ENCODE results near the gene EPHA6. TPM values are rescaled to one million over a fixed set of nuclear protein-coding genes. Genes with fewer than 3 reads are reported as not detected.
"Not testable (repeated sequence)": the region's sequence is repeated elsewhere in the genome, so short reads cannot be mapped to it uniquely, and the experiment has no call there.

The EPHA6 gene
- total RNA-seq, 2 experiments from 2014 or later: not detected

- H3K36me3 ChIP-seq (ENCODE audit: insufficient read depth, low read length): no peaks in the 10 kb centered on the region
- no peak overlapping the region for H3K4me3 ChIP-seq (ENCODE audit: low read length)
- no peak for TF ChIP-seq CTCF (IDR thresholded peaks at IDR 0.05)
- Mint-ChIP-seq H3K4me1 (ENCODE audit: low read depth) (no peaks in the 10 kb centered on the region), H3K27ac (no peak overlapping the region), H3K9me3 (peaks cover 9% of the 10 kb centered on the region), H3K4me3 (no peak overlapping the region), H3K36me3 (ENCODE audit: low read depth) (no peaks in the 10 kb centered on the region), H3K27me3 (no peaks in the 10 kb centered on the region)
- CTCF ChIA-PET: no interaction called here
- no peaks in the 10 kb centered on the region for H3K4me1 ChIP-seq (ENCODE audit: insufficient read depth, low read length)
- no peak overlapping the region for H3K27ac ChIP-seq (ENCODE audit: low read depth in 1 of 2, low read length in 2 of 2)
- DNase-seq (no peak), ATAC-seq (ENCODE audit: poor library complexity) (no peak)
- H3K9me3 ChIP-seq (ENCODE audit: control insufficient read depth in 1 of 2, insufficient read depth in 1 of 2, low read length in 2 of 2): peaks cover 0 to 7% of the 10 kb centered on the region in 2 experiments
- POLR2A ChIA-PET: no interaction called here
- H3K27me3 ChIP-seq (ENCODE audit: control insufficient read depth in 1 of 2, insufficient read depth in 2 of 2, low read length in 2 of 2): no peaks in the 10 kb centered on the region
- intact Hi-C loops (cut with DNase I, micrococcal nuclease): no loop called here
These were observed 207.4 kb downstream of the EPHA6 start for GRCh38 chr3:97021778-97022177.

GRCh38 chr3:97025612-97026011 lies 211.2 kb downstream of the EPHA6 start:
- H3K27ac ChIP-seq (ENCODE audit: low read depth in 1 of 2, low read length in 2 of 2); CTCF ChIA-PET; ATAC-seq (ENCODE audit: poor library complexity); H3K36me3 Mint-ChIP-seq (ENCODE audit: low read depth); H3K4me1 ChIP-seq (ENCODE audit: insufficient read depth, low read length); H3K9me3 ChIP-seq (ENCODE audit: control insufficient read depth in 1 of 2, insufficient read depth in 1 of 2, low read length in 2 of 2); H3K4me3 ChIP-seq (ENCODE audit: low read length); POLR2A ChIA-PET; H3K9me3 Mint-ChIP-seq; H3K36me3 ChIP-seq (ENCODE audit: insufficient read depth, low read length); H3K4me1 Mint-ChIP-seq (ENCODE audit: low read depth); DNase-seq; H3K27ac Mint-ChIP-seq; intact Hi-C loops (cut with DNase I, micrococcal nuclease); H3K27me3 ChIP-seq (ENCODE audit: control insufficient read depth in 1 of 2, insufficient read depth in 2 of 2, low read length in 2 of 2); H3K27me3 Mint-ChIP-seq; H3K4me3 Mint-ChIP-seq: not testable (repeated sequence)

GRCh38 chr3:97029972-97030371 lies 215.6 kb downstream of the EPHA6 start:
- H3K9me3 Mint-ChIP-seq: peaks cover 2% of the 10 kb centered on the region
- Histone ChIP-seq H3K36me3 (ENCODE audit: insufficient read depth, low read length) (no peaks in the 10 kb centered on the region), H3K4me1 (ENCODE audit: insufficient read depth, low read length) (no peaks in the 10 kb centered on the region), H3K27ac (ENCODE audit: low read depth in 1 of 2, low read length in 2 of 2) (no peak overlapping the region), H3K9me3 (ENCODE audit: control insufficient read depth in 1 of 2, insufficient read depth in 1 of 2, low read length in 2 of 2) (peaks cover 0 to 4% of the 10 kb centered on the region in 2 experiments), H3K27me3 (ENCODE audit: control insufficient read depth in 1 of 2, insufficient read depth in 2 of 2, low read length in 2 of 2) (no peaks in the 10 kb centered on the region), H3K4me3 (ENCODE audit: low read length) (no peak overlapping the region)
- TF ChIP-seq CTCF (IDR thresholded peaks at IDR 0.05): no peak
- H3K27ac Mint-ChIP-seq: no peak overlapping the region
- H3K4me3 Mint-ChIP-seq: no peak overlapping the region
- ATAC-seq (ENCODE audit: poor library complexity) (no peak), DNase-seq (no peak)
- no peaks in the 10 kb centered on the region for H3K36me3 Mint-ChIP-seq (ENCODE audit: low read depth)
- intact Hi-C loops (cut with DNase I, micrococcal nuclease): no loop called here
- ChIA-PET CTCF (no interaction called here), POLR2A (no interaction called here)
- H3K27me3 Mint-ChIP-seq: no peaks in the 10 kb centered on the region
- H3K4me1 Mint-ChIP-seq (ENCODE audit: low read depth): no peaks in the 10 kb centered on the region

- Histone ChIP-seq H3K27me3 (ENCODE audit: control insufficient read depth in 1 of 2, insufficient read depth in 2 of 2, low read length in 2 of 2) (no peaks in the 10 kb centered on the region), H3K36me3 (ENCODE audit: insufficient read depth, low read length) (no peaks in the 10 kb centered on the region), H3K4me3 (ENCODE audit: low read length) (no peak overlapping the region), H3K4me1 (ENCODE audit: insufficient read depth, low read length) (no peaks in the 10 kb centered on the region), H3K27ac (ENCODE audit: low read depth in 1 of 2, low read length in 2 of 2) (no peak overlapping the region), H3K9me3 (ENCODE audit: control insufficient read depth in 1 of 2, insufficient read depth in 1 of 2, low read length in 2 of 2) (no peaks in the 10 kb centered on the region)
- DNase-seq (no peak), ATAC-seq (ENCODE audit: poor library complexity) (no peak)
- no peaks in the 10 kb centered on the region for H3K27me3 Mint-ChIP-seq
- CTCF ChIA-PET: no interaction called here
- intact Hi-C loops (cut with DNase I, micrococcal nuclease): no loop called here
- no peak overlapping the region for H3K4me3 Mint-ChIP-seq
- H3K36me3 Mint-ChIP-seq (ENCODE audit: low read depth): no peaks in the 10 kb centered on the region
- no peaks in the 10 kb centered on the region for H3K4me1 Mint-ChIP-seq (ENCODE audit: low read depth)
- TF ChIP-seq CTCF (IDR thresholded peaks at IDR 0.05): no peak
- H3K27ac Mint-ChIP-seq: no peak overlapping the region
- POLR2A ChIA-PET: interaction anchor here (0.6 kb wide), 1 partner anchor 8 kb away, joined by 3 read pairs; no protein-coding TSS in a partner anchor
- H3K9me3 Mint-ChIP-seq: no peaks in the 10 kb centered on the region
These were observed 223.0 kb downstream of the EPHA6 start for GRCh38 chr3:97037294-97037943.
